NCI-H146 treated with DMSO at 0.1 percent for 48 hours (cell line): ENCODE results near the gene CFAP210.
"Not testable (repeated sequence)": the region's sequence is repeated elsewhere in the genome, so short reads cannot be mapped to it uniquely, and the experiment has no call there.

ENCODE experiments used
- DNase-seq: peaks from one replicate; lab custom pipeline; 2025; ENCODE audit not compliant: unreplicated experiment; lab: John Stamatoyannopoulos, UW

Gene CFAP210

GRCh38 chr2:169713331-169713730, 19.1 kb upstream of the CFAP210 start:
- no peak for DNase-seq

GRCh38 chr2:169712791-169713227, 18.6 kb upstream of the CFAP210 start:
- DNase-seq = no peak

- no peak for DNase-seq
Measured at GRCh38 chr2:169711751-169712509, 17.7 kb upstream of the CFAP210 start.

GRCh38 chr2:169709981-169710380, 15.8 kb upstream of the CFAP210 start:
- DNase-seq = no peak

- no peak for DNase-seq
Measured at GRCh38 chr2:169709331-169709730, 15.1 kb upstream of the CFAP210 start.

- DNase-seq = no peak
Measured at GRCh38 chr2:169707626-169708025, 13.4 kb upstream of the CFAP210 start.

GRCh38 chr2:169705927-169706326, 11.7 kb upstream of the CFAP210 start:
- DNase-seq = no peak

GRCh38 chr2:169704160-169704708, 10.0 kb upstream of the CFAP210 start:
- no peak for DNase-seq

GRCh38 chr2:169702996-169703395, 8.8 kb upstream of the CFAP210 start:
- no peak for DNase-seq

GRCh38 chr2:169699173-169699572, 5.0 kb upstream of the CFAP210 start:
- DNase-seq = not testable (repeated sequence)

GRCh38 chr2:169696381-169696780, 2.2 kb upstream of the CFAP210 start:
- no peak for DNase-seq

GRCh38 chr2:169694894-169695260, 672 bp upstream of the CFAP210 start:
- DNase-seq = no peak

GRCh38 chr2:169693360-169693759, 845 bp downstream of the CFAP210 start:
- no peak for DNase-seq

GRCh38 chr2:169692718-169693117, 1.5 kb downstream of the CFAP210 start:
- no peak for DNase-seq

- DNase-seq = no peak
Measured at GRCh38 chr2:169690958-169691357, 3.2 kb downstream of the CFAP210 start.

GRCh38 chr2:169687943-169688342, 6.3 kb downstream of the CFAP210 start:
- not testable (repeated sequence) for DNase-seq

- not testable (repeated sequence) for DNase-seq
Measured at GRCh38 chr2:169686825-169687224, 7.4 kb downstream of the CFAP210 start.

GRCh38 chr2:169684712-169685111, 9.5 kb downstream of the CFAP210 start:
- not testable (repeated sequence) for DNase-seq

GRCh38 chr2:169684135-169684565, 10.1 kb downstream of the CFAP210 start:
- no peak for DNase-seq

- no peak for DNase-seq
Measured at GRCh38 chr2:169683425-169684134, 10.6 kb downstream of the CFAP210 start.

GRCh38 chr2:169683054-169683424, 11.2 kb downstream of the CFAP210 start:
- no peak for DNase-seq

GRCh38 chr2:169676850-169677249, 17.4 kb downstream of the CFAP210 start:
- no peak for DNase-seq
